Measurements from ENCODE around the gene RNFT1.

- TF ChIP-seq CTCF (IDR thresholded peaks at IDR 0.05) (no peak), POLR2A (IDR thresholded peaks at IDR 0.05) (peak in 1 of 2 donors; percentile 64), POLR2AphosphoS5 (IDR thresholded peaks at IDR 0.05) (no peak), EP300 (IDR thresholded peaks at IDR 0.05) (no peak)
Observed at GRCh38 chr17:59964482-59965328, at the start of gene RNFT1.
